Measurements from ENCODE around the gene KATNBL1. TPM values are rescaled to one million over a fixed set of nuclear protein-coding genes. Genes with fewer than 3 reads are reported as not detected.

The KATNBL1 gene
- total RNA-seq, 1 donor, result 37.3 TPM

DNA sequence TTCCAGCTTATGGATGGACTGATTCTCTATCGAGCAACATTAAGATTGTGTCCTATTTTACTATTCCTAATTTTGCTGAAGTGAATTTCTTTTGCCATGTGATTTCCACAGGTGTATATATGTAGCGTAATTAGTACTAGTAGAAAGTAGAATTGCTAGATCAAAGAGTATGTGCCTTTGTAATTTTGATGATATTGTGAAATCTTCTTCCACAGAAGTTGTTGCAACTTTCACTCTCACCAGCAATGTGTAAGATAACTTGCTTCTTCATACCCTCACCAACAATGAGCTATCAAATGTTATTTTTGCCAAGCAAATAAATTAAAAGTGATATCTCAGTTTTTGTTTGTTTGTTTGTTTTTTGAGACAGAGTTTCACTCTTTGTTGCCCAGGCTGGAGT lies 102.6 kb downstream of the KATNBL1 start:
- Histone ChIP-seq H2AFZ (ENCODE audit: low read length) (no peak overlapping the region), H3K9me3 (ENCODE audit: low read depth, low read length) (no peaks in the 10 kb centered on the region), H3K27me3 (ENCODE audit: insufficient read depth, low read length) (no peaks in the 10 kb centered on the region), H3K4me1 (ENCODE audit: insufficient read depth, low read length) (peaks cover 6% of the 10 kb centered on the region), H4K20me1 (ENCODE audit: insufficient read depth, low read length) (no peaks in the 10 kb centered on the region), H3K4me3 (ENCODE audit: insufficient read depth, low read length) (no peak overlapping the region), H3K36me3 (ENCODE audit: insufficient read depth, low read length) (no peaks in the 10 kb centered on the region), H3K27ac (ENCODE audit: low read depth, low read length) (no peak overlapping the region), H3K4me2 (ENCODE audit: insufficient read depth, low read length) (no peak overlapping the region), H3K79me2 (ENCODE audit: insufficient read depth, low read length) (peaks cover 14% of the 10 kb centered on the region)
- no peak for DNase-seq (ENCODE audit: insufficient read length, low spot score, missing footprints)
- TF ChIP-seq, protein P1, sequence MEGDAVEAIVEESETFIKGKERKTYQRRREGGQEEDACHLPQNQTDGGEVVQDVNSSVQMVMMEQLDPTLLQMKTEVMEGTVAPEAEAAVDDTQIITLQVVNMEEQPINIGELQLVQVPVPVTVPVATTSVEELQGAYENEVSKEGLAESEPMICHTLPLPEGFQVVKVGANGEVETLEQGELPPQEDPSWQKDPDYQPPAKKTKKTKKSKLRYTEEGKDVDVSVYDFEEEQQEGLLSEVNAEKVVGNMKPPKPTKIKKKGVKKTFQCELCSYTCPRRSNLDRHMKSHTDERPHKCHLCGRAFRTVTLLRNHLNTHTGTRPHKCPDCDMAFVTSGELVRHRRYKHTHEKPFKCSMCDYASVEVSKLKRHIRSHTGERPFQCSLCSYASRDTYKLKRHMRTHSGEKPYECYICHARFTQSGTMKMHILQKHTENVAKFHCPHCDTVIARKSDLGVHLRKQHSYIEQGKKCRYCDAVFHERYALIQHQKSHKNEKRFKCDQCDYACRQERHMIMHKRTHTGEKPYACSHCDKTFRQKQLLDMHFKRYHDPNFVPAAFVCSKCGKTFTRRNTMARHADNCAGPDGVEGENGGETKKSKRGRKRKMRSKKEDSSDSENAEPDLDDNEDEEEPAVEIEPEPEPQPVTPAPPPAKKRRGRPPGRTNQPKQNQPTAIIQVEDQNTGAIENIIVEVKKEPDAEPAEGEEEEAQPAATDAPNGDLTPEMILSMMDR (IDR thresholded peaks at IDR 0.05; ENCODE audit: extremely low read depth, low read depth, low read length), result no peak

- H3K4me1 ChIP-seq (ENCODE audit: insufficient read depth, low read length), result peaks cover 7% of the 10 kb centered on the region
- peaks cover 17% of the 10 kb centered on the region for H3K79me2 ChIP-seq (ENCODE audit: insufficient read depth, low read length)
- H2AFZ ChIP-seq (ENCODE audit: low read length), result no peak overlapping the region
- no peak overlapping the region for H3K4me2 ChIP-seq (ENCODE audit: insufficient read depth, low read length)
- H3K9me3 ChIP-seq (ENCODE audit: low read depth, low read length), result no peaks in the 10 kb centered on the region
- no peak for DNase-seq (ENCODE audit: insufficient read length, low spot score, missing footprints)
- H3K4me3 ChIP-seq (ENCODE audit: insufficient read depth, low read length), result no peak overlapping the region
- no peak overlapping the region for H3K27ac ChIP-seq (ENCODE audit: low read depth, low read length)
- no peaks in the 10 kb centered on the region for H3K27me3 ChIP-seq (ENCODE audit: insufficient read depth, low read length)
- TF ChIP-seq, protein P1 (IDR thresholded peaks at IDR 0.05; ENCODE audit: extremely low read depth, low read depth, low read length), result no peak
- no peaks in the 10 kb centered on the region for H3K36me3 ChIP-seq (ENCODE audit: insufficient read depth, low read length)
- no peaks in the 10 kb centered on the region for H4K20me1 ChIP-seq (ENCODE audit: insufficient read depth, low read length)
These were observed 103.5 kb downstream of the KATNBL1 start for GRCh38 chr15:34106423-34106822.

DNA sequence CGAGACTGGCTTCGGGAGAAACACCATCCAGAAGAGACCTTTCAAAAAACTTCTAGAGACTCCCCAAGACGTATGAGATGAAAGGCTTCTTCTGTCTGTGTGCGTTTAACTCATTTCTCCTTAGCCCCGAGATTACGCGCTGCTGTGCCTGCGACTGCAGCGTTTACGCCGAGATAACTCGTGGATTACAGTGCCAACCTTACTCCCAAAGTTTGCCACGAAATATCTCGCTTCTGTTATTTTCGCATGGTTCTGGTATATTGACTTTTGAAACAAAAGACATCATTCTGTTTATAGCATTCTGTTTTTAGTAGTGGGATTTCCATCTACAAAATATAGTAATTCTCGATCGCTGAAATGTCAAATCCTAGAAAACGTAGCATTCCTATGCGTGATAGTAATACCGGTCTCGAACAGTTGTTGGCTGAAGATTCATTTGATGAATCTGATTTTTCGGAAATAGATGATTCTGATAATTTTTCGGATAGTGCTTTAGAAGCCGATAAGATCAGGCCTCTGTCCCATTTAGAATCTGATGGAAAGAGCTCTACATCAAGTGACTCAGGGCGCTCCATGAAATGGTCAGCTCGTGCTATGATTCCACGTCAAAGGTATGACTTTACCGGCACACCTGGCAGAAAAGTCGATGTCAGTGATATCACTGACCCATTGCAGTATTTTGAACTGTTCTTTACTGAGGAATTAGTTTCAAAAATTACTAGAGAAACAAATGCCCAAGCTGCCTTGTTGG lies 107.5 kb downstream of the KATNBL1 start:
- Histone ChIP-seq H3K4me1 (ENCODE audit: insufficient read depth, low read length) (peaks cover 21% of the 10 kb centered on the region), H3K27me3 (ENCODE audit: insufficient read depth, low read length) (no peaks in the 10 kb centered on the region), H4K20me1 (ENCODE audit: insufficient read depth, low read length) (no peaks in the 10 kb centered on the region), H3K4me3 (ENCODE audit: insufficient read depth, low read length) (peak overlapping the region; percentile 99), H3K79me2 (ENCODE audit: insufficient read depth, low read length) (peaks cover 58% of the 10 kb centered on the region), H3K4me2 (ENCODE audit: insufficient read depth, low read length) (peak overlapping the region; percentile 75), H2AFZ (ENCODE audit: low read length) (peak overlapping the region; percentile 94), H3K9me3 (ENCODE audit: low read depth, low read length) (no peaks in the 10 kb centered on the region), H3K27ac (ENCODE audit: low read depth, low read length) (peak overlapping the region; percentile 88), H3K36me3 (ENCODE audit: insufficient read depth, low read length) (no peaks in the 10 kb centered on the region)
- DNase-seq (ENCODE audit: insufficient read length, low spot score, missing footprints), result no peak
- TF ChIP-seq, protein P1 (IDR thresholded peaks at IDR 0.05; ENCODE audit: extremely low read depth, low read depth, low read length), result no peak

DNA sequence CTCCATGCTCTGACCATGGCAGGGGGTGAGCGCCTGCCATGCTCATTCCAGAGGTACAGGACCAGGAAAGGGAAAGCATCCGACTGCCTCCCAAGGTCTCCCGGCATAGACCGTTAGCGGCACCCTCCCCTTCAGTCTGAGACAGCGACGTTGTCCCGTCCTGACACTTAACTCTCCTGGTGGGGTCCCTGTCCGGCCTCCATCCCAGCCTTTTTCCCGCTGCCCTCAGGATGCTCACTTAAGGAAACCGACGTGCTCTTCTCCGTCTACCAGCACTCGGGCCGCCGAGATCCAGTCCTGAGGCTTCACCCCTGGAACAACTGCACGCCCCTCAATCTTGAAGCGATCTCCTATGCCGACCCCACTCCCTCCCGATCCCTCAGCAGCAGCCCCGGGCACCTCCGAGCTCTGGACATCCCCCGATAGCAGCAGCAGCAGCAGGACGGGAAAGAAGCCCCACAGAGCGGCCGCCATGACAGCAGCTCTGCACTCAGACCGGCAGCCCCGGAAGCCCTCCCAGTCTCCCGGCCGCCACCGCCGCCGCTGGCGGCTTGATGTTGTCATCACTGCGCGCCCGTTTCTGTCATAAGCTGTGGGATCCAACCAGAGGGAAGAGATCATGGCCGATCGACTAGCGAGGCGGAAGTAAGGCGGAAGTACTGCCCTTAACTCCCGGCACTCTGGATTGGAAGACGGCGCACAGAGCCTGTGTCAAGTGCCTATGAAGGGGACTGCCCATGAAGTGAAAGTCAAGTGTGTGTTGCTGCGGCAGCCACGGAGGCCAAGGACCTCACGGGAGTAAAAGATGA lies 108.3 kb downstream of the KATNBL1 start, which contains the start of the genes EMC7 and PGBD4:
EMC7 (minus strand) TSS at position 497 of the 809 bp plus-strand sequence; CDS start at position 474, 23 bp downstream.
PGBD4 (plus strand) TSS at position 718 of the 809 bp plus-strand sequence. CDS start 449 bp downstream, outside the sequence.
- H2AFZ ChIP-seq (ENCODE audit: low read length), result peak within 1 kb of the TSS; percentile 99
- H3K9me3 ChIP-seq (ENCODE audit: low read depth, low read length), result no peaks in the 10 kb centered on the region
- H4K20me1 ChIP-seq (ENCODE audit: insufficient read depth, low read length), result no peaks in the 10 kb centered on the region
- H3K27ac ChIP-seq (ENCODE audit: low read depth, low read length), result peak within 1 kb of the TSS; percentile 88
- TF ChIP-seq, protein P1 (IDR thresholded peaks at IDR 0.05; ENCODE audit: extremely low read depth, low read depth, low read length), result no peak
- no peaks in the 10 kb centered on the region for H3K27me3 ChIP-seq (ENCODE audit: insufficient read depth, low read length)
- H3K36me3 ChIP-seq (ENCODE audit: insufficient read depth, low read length), result no peaks in the 10 kb centered on the region
- peak; percentile 91 for DNase-seq (ENCODE audit: insufficient read length, low spot score, missing footprints)
- H3K79me2 ChIP-seq (ENCODE audit: insufficient read depth, low read length), result peaks cover 60% of the 10 kb centered on the region
- H3K4me2 ChIP-seq (ENCODE audit: insufficient read depth, low read length), result peak within 1 kb of the TSS; percentile 92
- H3K4me3 ChIP-seq (ENCODE audit: insufficient read depth, low read length), result peak within 1 kb of the TSS; percentile 99
- H3K4me1 ChIP-seq (ENCODE audit: insufficient read depth, low read length), result peaks cover 21% of the 10 kb centered on the region
